H9 (cell line): ENCODE results near the gene FAM170B. TPM values are rescaled to one million over a fixed set of nuclear protein-coding genes. Genes with fewer than 3 reads are reported as not detected.

Experiments
- DNase-seq: peaks from one replicate; pipeline ENCODE4 v3.0.0-alpha.2; 2017
- H2AFZ ChIP-seq: one replicate; pipeline ENCODE4 v1.6.1; 2013; ENCODE audit warnings: mild to moderate bottlenecking, low read length, control low read depth, moderate library complexity
- H2AK5ac ChIP-seq: 2 replicates; pipeline ENCODE4 v1.6.1; 2013; ENCODE audit warnings: low read length, control low read depth, mixed read lengths; ENCODE audit not compliant: insufficient read length
- H2BK120ac ChIP-seq: one replicate; pipeline ENCODE4 v1.6.1; 2013; ENCODE audit warnings: low read depth, mild to moderate bottlenecking, low read length, control low read depth, inconsistent platforms; ENCODE audit not compliant: poor library complexity, severe bottlenecking
- H2BK12ac ChIP-seq: 2 replicates; pipeline ENCODE4 v1.6.1; 2013; ENCODE audit warnings: low read length, control low read depth, mixed read lengths, low read depth; ENCODE audit not compliant: insufficient read length
- H2BK15ac ChIP-seq: 2 replicates; pipeline ENCODE4 v1.6.1; 2013; ENCODE audit warnings: low read depth, low read length, control low read depth
- H2BK20ac ChIP-seq: one replicate; pipeline ENCODE4 v1.6.1; 2013; ENCODE audit warnings: low read depth, mild to moderate bottlenecking, low read length, control low read depth, inconsistent platforms; ENCODE audit not compliant: poor library complexity, severe bottlenecking
- H2BK5ac ChIP-seq: 2 replicates; pipeline ENCODE4 v1.6.1; 2013; ENCODE audit warnings: low read length, control low read depth, mixed read lengths; ENCODE audit not compliant: insufficient read length
- H3K14ac ChIP-seq: 2 replicates; pipeline ENCODE4 v1.6.1; 2013; ENCODE audit warnings: low read length, control low read depth; ENCODE audit not compliant: insufficient read depth
- H3K18ac ChIP-seq: 2 replicates; pipeline ENCODE4 v1.6.1; 2013; ENCODE audit warnings: low read depth, mild to moderate bottlenecking, mixed read lengths, low read length, control low read depth; ENCODE audit not compliant: insufficient read length
- H3K23ac ChIP-seq: 2 replicates; pipeline ENCODE4 v1.6.1; 2013; ENCODE audit warnings: low read length, control low read depth, mixed read lengths, low read depth; ENCODE audit not compliant: insufficient read length
- H3K23me2 ChIP-seq: 2 replicates; pipeline ENCODE4 v1.6.1; 2013; ENCODE audit warnings: low read depth, mild to moderate bottlenecking, mixed read lengths, low read length, control low read depth; ENCODE audit not compliant: insufficient read length, poor library complexity, severe bottlenecking
- H3K27ac ChIP-seq: 2 replicates; pipeline ENCODE4 v1.5.1; 2013; ENCODE audit warnings: low read length, control low read depth, mixed read lengths, low read depth; ENCODE audit not compliant: insufficient read length
- H3K27me3 ChIP-seq: 2 replicates; pipeline ENCODE4 v1.6.1; 2013; ENCODE audit warnings: low read length, control low read depth, inconsistent platforms; ENCODE audit not compliant: insufficient read depth
- H3K4ac ChIP-seq: 2 replicates; pipeline ENCODE4 v1.6.1; 2013; ENCODE audit warnings: low read depth, mild to moderate bottlenecking, control low read depth, inconsistent platforms, low read length, moderate library complexity
- H3K4me1 ChIP-seq: 2 replicates; pipeline ENCODE4 v1.6.1; 2013; ENCODE audit warnings: low read length, control low read depth, inconsistent platforms; ENCODE audit not compliant: insufficient read depth
- H3K4me2 ChIP-seq: 2 replicates; pipeline ENCODE4 v1.6.1; 2013; ENCODE audit warnings: low read length, control low read depth, mixed read lengths; ENCODE audit not compliant: insufficient read length, insufficient read depth
- H3K56ac ChIP-seq: 2 replicates; pipeline ENCODE4 v1.6.1; 2013; ENCODE audit warnings: low read depth, mild to moderate bottlenecking, mixed read lengths, low read length, control low read depth; ENCODE audit not compliant: insufficient read length
- H3K79me1 ChIP-seq: 2 replicates; pipeline ENCODE4 v1.6.1; 2013; ENCODE audit warnings: low read depth, mild to moderate bottlenecking, moderate library complexity, low read length, control low read depth, inconsistent platforms; ENCODE audit not compliant: insufficient read depth, poor library complexity, severe bottlenecking
- H3K79me2 ChIP-seq: 2 replicates; pipeline ENCODE4 v1.6.1; 2013; ENCODE audit warnings: low read length, control low read depth, inconsistent platforms; ENCODE audit not compliant: insufficient read depth
- H3K9ac ChIP-seq: 2 replicates; pipeline ENCODE4 v1.6.1; 2013; ENCODE audit warnings: low read length, control low read depth, mixed read lengths; ENCODE audit not compliant: insufficient read length; ENCODE audit errors: extremely low read depth
- H3K9me3 ChIP-seq: one replicate; pipeline ENCODE4 v1.6.1; 2013; ENCODE audit warnings: low read depth, low read length, inconsistent platforms; ENCODE audit not compliant: control insufficient read depth
- H3T11ph ChIP-seq: one replicate; pipeline ENCODE4 v1.6.1; 2013; ENCODE audit warnings: mild to moderate bottlenecking, low read length, control low read depth, inconsistent platforms
- H4K20me1 ChIP-seq: one replicate; pipeline ENCODE4 v1.6.1; 2013; ENCODE audit not compliant: control insufficient read depth, insufficient read length, insufficient read depth
- H4K5ac ChIP-seq: 2 replicates; pipeline ENCODE4 v1.6.1; 2013; ENCODE audit warnings: low read depth, mild to moderate bottlenecking, mixed read lengths, low read length, control low read depth; ENCODE audit not compliant: insufficient read length
- H4K8ac ChIP-seq: replicated peaks from 2 replicates; pipeline ENCODE4 v1.6.1; 2013; ENCODE audit warnings: low read length, control low read depth, mixed read lengths, low read depth; ENCODE audit not compliant: insufficient read length
- H4K91ac ChIP-seq: 2 replicates; pipeline ENCODE4 v1.6.1; 2013; ENCODE audit warnings: low read depth, mild to moderate bottlenecking, moderate library complexity, mixed read lengths, low read length, control low read depth; ENCODE audit not compliant: insufficient read length
- H3K27ac Mint-ChIP-seq, 3 experiments: 2 replicates in 2 of 3; 3 replicates in 1 of 3; pipeline ENCODE4 v1.8.0; 2020 to 2021; ENCODE audit warnings: mixed read lengths in 3 of 3, mild to moderate bottlenecking in 1 of 3, moderate library complexity in 1 of 3
- H3K27me3 Mint-ChIP-seq: 2 replicates; pipeline ENCODE4 v1.8.0; 2021; ENCODE audit warnings: low read depth, mild to moderate bottlenecking, moderate library complexity, mixed read lengths
- H3K36me3 Mint-ChIP-seq, 3 experiments: 2 replicates in 2 of 3; 3 replicates in 1 of 3; pipeline ENCODE4 v1.8.0; 2020 to 2021; ENCODE audit warnings: low read depth in 3 of 3, mixed read lengths in 3 of 3; ENCODE audit not compliant: insufficient read depth in 1 of 3
- H3K4me1 Mint-ChIP-seq, 2 experiments: 2 replicates each; pipeline ENCODE4 v1.8.0; 2020; ENCODE audit warnings: mixed read lengths in 2 of 2
- H3K4me3 Mint-ChIP-seq, 2 experiments: 2 replicates in 1 of 2; 3 replicates in 1 of 2; pipeline ENCODE4 v1.8.0; 2020 to 2021; ENCODE audit warnings: mild to moderate bottlenecking in 2 of 2, mixed read lengths in 2 of 2, moderate library complexity in 1 of 2
- H3K9me3 Mint-ChIP-seq, 2 experiments: 2 replicates in 1 of 2; 3 replicates in 1 of 2; pipeline ENCODE4 v1.8.0; 2020; ENCODE audit warnings: mild to moderate bottlenecking in 2 of 2, mixed read lengths in 2 of 2, moderate library complexity in 1 of 2
- CTCF ChIP-seq: fragments of 200-600 bp; sonication (generic); conservative IDR thresholded peaks from 3 replicates; pipeline ENCODE4 v1.8.0; 2021; ENCODE audit warnings: antibody characterized with exemption, mild to moderate bottlenecking
- WGBS: extraction: QIAGEN DNeasy Blood & Tissue Kit; methylation state at CpG from one replicate; pipeline ENCODE4 v1.1.7; 2013; ENCODE audit warnings: missing lambda C conversion rate, low lambda C conversion rate, mixed read lengths; ENCODE audit not compliant: insufficient read length; ENCODE audit errors: extremely low coverage; 5-methylcytosine and 5-hydroxymethylcytosine counted together
- total RNA-seq: library from RNA; stranded (reverse); gene quantifications from 2 replicates; pipeline ENCODE4 v1.2.1, GENCODE V29; 2021

FAM170B gene
- total RNA-seq, 1 experiment from 2014 or later: not detected

DNA sequence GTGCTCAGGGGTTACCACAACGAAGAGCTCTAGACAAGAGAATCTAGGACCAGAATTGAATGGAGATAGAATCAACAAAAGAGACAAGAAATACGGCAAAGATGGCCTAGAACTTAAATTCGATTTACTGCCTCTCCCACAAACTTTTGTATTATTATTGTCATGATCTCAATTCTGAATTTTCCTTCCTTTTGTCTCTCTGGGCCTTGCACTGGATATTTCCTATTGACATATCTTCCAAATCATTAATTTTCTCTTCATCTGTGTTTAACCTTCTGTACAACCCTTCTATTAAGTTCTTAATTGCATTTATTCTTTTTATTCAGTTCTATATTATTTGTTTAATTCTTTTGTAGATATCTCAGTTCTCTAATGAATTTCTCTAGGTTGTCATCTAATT is 46.9 kb downstream of the FAM170B start:
- Histone ChIP-seq H3K23ac (no peak overlapping the region), H3K9me3 (no peaks in the 10 kb centered on the region), H4K8ac (no peak overlapping the region), H2AK5ac (no peak overlapping the region), H3K79me1 (no peaks in the 10 kb centered on the region), H3K14ac (no peak overlapping the region), H3K56ac (no peak overlapping the region), H2BK120ac (no peak overlapping the region), H3K23me2 (no peaks in the 10 kb centered on the region), H3K27me3 (no peaks in the 10 kb centered on the region), H4K20me1 (no peaks in the 10 kb centered on the region), H2BK20ac (no peak overlapping the region), H3K79me2 (no peaks in the 10 kb centered on the region), H2AFZ (no peak overlapping the region), H3K4ac (no peak overlapping the region), H3K4me1 (no peaks in the 10 kb centered on the region; the same call in 1 of the 2 replicates), H2BK12ac (no peak overlapping the region), H2BK5ac (no peak overlapping the region), H3K18ac (no peak overlapping the region), H3K27ac (no peak overlapping the region), H3K9ac (no peak overlapping the region), H3K4me2 (no peak overlapping the region), H2BK15ac (no peak overlapping the region), H3T11ph (no peak overlapping the region), H4K91ac (no peak overlapping the region), H4K5ac (no peak overlapping the region)
- H3K27ac Mint-ChIP-seq: no peak overlapping the region
- H3K9me3 Mint-ChIP-seq: peaks cover 15 to 22% of the 10 kb centered on the region in 2 experiments
- WGBS: no CpG with 5 or more reads among the region's 3 CpGs
- no peak for DNase-seq
- no peak for TF ChIP-seq CTCF
- H3K4me3 Mint-ChIP-seq: no peak overlapping the region
- peaks cover 50% of the 10 kb centered on the region for H3K27me3 Mint-ChIP-seq
- peaks cover 16 to 22% of the 10 kb centered on the region in 2 experiments for H3K4me1 Mint-ChIP-seq
- H3K36me3 Mint-ChIP-seq: peaks cover 4 to 15% (median 4%) of the 10 kb centered on the region in 3 experiments; a peak in 6 of 7 replicates
